GM18868 (cell line): ENCODE results near the gene FAM83D.
"Not testable (repeated sequence)": the region's sequence is repeated elsewhere in the genome, so short reads cannot be mapped to it uniquely, and the experiment has no call there.

Experiments
- ATAC-seq: cut with Tn5 transposase; IDR thresholded peaks from one replicate; pipeline ENCODE4 v1.9.1; 2021; ENCODE audit warnings: mild to moderate bottlenecking, moderate library complexity; ENCODE audit not compliant: unreplicated experiment

The FAM83D gene

DNA sequence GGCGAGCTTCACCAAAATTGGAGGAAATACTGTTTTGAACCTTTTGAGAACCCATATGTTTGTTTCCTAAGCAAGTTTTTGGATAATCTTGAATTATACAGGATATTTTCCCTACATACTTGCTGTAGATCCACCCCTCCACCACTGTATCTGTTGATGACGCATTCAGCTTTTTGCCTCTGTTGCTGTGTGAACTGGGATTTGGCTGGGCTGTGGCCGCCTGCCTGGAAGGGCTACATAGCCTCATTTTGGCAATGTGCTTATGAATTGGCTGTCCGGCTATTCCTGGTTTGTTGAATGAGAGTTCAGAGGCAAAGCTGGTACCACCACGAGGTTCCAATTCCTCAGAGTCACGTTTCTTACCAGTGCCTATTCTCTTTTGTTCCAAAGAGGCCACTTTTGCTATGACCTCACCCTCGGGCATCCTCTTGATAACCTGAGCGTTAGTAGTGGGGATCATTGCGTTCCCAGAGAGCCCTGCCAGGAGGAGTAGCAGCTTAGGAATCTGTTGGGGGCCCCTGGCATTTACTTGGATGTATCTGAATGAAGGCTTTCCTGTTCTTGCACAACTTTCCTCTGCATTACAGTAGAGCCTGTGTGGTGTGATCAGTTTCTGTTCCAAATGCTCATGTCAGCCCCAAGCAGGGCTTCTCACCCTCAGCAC, 6.4 kb downstream of the FAM83D start:
- no peak for ATAC-seq

DNA sequence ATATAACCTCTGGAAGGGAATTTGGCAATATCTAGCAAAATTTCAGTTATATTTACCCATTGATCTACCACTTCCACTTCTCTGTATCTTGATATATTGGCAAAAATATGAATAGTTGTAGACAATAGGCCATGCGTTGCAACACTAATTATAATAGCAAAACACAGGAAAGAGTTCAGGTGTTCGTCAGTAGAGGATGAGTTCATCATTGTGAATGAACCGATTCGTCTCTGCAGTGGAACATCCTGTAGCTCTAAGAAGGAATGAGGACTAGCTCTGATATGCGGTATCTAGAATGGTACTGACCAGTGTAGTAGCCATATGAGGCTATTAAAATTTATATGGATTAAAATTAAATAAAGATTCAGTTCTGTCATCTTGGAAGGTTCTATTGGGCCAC, 8.3 kb downstream of the FAM83D start:
- no peak for ATAC-seq

DNA sequence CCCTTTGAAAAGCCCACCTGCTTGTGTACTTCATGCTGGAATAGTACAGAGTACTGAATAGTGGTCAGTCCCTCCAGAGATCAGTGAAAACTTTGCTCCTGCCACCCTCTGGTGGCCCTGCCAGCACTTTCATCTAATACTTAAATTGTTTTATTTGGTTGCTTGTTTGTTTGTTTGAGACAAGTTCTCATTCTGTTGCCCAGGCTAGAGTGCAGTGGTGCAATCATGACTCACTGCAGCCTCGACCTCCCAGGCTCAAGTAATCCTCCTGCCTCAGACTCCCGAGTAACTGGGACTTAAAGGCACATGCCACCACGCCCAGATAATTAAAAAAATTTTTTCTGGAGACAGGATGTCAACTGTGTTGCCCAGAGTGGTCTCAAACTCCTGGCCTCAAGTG, 9.1 kb downstream of the FAM83D start:
- no peak for ATAC-seq

DNA sequence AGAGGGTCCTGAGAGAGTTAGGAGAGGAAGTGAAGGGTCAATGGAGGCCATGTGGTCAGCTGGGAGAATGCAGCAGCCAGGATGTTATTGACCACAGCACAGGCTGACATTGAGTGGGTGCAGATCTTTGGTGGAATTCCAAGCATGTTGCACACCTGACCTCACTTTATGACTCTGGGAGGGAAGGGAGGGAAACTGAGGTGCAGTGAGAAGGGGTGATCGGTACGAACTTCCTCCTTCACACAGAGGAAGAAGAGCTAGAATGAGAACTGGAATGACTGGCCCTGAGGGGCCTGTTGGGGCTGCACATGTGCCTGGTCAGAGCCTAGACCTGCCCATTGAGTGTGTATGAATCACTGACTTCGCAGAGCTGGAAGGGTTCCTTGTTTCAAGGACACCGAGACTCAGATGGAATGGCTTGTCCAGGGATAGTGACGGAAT, 9.8 kb downstream of the FAM83D start:
- no peak for ATAC-seq

DNA sequence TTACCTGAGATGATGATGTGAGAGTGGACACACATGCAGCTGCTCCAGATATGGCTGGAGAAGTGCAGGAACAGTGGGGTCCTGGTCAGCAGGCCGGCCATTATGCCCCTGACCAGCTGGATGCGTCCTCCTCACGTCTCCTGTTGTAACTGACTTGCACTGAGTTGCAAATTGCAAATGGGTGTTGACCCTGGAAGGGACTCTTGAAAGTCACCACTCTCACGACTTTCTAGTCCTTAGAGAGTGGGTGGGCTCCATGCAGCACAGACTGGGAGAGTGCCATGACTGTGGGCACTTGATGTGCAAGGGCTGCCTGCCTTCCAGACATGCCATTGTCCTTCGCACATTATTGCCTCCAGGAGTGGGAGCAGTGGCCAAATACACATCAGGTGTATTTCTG, 10.8 kb downstream of the FAM83D start:
- ATAC-seq, result no peak

DNA sequence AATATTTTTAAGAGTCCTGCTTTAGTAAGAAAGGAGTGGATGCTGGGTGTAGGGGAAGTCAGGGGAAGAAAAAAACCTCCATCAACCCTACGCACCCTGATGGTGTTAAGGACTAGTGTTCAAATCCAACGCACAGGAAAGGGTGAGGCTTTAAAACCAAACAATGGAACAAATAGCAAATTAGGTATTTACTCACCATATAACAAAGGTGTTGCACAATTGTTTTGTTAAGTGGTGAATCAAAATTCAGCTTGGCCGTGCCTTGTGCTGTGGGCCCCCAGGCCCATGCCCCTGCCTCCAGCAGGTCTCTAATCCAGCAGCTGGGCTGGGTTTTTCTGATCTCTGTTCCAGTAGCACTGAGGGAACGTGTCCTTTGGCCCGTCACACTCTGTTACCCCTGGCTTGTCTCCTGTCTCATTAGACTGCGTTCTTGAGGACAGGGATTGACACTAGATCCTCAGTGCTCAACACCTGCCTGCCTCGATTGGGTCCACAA, 11.8 kb downstream of the FAM83D start:
- no peak for ATAC-seq

DNA sequence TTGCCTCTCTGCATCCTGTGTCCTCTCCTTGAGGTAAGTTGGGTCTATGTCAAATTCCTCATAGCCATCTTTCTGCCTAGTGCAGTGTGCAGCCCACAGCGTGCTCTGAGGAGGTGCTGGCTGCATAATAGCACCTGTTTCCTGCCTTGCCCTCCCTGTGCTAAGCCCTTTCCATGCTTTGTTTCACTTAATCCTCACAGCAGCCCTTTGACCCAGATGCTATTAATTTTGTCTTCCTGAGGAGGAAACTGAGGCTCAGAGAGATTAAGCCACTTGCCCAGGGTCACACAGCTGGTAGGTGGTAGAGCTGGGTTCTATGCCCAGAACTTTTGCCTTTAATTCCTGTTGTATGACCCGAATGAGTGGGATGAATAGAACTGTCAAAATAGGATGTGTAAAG, 13.5 kb downstream of the FAM83D start:
- ATAC-seq, result no peak

DNA sequence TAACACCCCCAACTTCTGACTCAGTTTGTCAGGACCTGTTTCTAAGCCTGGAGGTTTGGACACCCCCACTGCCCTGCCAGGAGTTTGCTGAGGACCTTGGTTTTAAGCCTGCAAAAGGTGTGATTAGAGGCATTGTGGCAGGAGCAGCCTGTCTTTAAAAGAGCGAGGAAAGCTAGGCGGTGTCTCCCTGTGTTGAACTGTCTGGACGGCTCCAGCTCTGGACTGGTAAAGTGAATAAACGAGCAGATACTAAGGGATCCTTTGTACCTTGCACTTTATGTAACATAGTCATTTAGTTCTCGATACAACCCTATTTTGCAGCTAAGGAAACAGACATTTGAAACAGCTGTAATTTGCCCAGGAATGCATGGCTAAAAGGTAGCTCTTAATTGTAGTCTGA, 14.4 kb downstream of the FAM83D start:
- ATAC-seq, result no peak

DNA sequence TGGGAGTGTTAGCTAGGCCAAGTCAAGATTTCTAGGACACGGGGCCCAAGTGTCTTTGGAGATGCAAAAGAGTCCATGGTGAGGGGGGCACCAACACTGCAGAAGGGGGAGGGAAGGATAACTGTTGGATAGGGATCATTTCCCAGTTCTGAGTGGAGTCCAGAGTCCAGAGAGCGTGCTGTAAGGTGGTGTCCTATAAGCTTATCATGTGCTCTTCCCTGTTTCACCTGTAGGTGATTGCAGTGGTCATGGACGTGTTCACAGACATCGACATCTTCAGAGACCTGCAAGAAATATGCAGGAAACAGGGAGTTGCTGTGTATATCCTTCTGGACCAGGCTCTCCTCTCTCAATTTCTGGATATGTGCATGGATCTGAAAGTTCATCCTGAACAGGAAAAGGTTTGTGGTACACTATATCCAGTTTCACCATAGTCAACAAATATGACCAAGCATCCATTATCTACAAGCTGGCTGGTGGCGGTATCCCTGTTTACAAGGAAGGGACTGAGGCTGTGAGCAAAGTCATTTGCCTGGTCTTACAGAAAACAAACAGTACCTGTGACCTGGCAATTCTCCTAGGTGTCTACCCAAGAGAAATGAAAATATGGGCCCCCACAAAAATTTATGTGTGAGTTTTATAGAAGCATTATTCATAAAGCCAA, 15.6 kb downstream of the FAM83D start:
- no peak for ATAC-seq

DNA sequence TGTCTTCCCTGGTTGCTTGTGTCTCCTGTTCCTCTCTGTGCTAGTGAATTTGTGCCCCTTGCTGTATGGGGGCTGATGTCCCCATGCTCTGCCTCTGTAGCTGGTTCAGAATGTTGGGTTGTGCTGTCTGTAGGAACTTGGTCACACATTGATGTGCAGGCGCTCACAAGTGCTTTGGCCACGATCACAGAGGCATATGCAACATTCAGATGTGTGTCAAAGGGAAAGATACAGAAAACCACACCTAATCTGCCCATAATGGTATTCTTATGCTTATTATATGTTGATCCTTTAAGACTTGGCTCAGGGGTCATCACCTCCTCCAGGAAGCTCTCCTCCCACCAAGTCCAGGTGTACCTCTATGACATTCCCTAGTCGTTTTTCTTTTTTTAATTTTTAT, 18.8 kb downstream of the FAM83D start:
- no peak for ATAC-seq

DNA sequence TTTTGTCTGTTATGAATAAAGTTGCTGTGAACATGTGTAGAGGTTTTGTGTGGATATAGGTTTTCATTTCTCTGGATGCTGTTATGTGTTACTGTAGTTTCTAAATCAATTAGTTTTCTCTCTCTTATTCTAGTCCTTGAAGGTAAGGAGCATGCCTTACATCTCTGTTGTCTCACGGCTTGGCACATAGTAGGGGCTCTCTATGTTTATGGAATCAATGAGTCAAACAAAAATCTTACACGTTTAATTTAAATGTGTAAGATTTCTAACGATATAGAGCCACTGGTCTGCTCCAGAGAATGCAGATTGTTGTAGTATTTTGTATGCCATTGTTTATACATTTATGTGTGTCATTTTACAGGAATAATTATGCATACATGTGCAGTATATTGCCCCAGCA, 20.6 kb downstream of the FAM83D start:
- no peak for ATAC-seq

DNA sequence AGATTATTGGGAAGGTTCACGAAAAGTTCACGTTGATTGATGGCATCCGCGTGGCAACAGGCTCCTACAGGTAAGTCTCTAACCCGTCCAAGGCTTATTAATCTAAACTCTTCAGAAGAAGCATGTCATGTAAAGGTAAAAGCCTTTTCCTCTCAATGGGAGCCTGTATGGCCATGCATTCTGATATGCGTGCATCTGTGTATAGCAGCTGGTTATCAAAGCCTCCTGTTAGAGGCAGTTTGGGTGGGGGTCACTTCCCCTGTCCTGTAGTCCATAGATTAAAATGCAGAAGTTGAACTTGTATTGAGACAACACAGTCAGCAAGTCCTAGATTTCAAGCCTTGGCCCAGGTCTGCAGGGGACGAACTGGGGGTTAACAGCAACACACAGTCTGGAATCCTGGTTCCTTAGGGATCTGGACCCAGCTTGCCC, 21.7 kb downstream of the FAM83D start:
- no peak for ATAC-seq

DNA sequence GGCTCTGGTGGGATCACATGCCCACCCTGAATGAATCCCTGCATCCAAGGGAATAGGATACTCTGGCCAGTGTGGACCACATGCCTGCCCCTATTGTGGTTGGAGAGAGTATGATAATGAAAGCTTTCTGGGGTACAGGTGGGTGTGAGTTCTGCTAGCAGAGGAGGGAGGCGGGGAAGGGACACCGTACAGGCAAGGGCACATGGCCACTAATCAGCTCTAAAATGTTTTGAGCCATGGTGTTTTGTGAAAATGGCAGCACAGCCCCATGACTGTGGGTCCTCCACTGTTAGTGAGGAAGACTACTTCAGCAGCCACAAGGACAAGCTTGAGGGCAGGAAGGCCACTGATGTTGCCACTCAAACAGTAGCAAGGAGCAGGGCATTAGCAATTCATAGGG, 24.0 kb downstream of the FAM83D start:
- ATAC-seq, result no peak

DNA sequence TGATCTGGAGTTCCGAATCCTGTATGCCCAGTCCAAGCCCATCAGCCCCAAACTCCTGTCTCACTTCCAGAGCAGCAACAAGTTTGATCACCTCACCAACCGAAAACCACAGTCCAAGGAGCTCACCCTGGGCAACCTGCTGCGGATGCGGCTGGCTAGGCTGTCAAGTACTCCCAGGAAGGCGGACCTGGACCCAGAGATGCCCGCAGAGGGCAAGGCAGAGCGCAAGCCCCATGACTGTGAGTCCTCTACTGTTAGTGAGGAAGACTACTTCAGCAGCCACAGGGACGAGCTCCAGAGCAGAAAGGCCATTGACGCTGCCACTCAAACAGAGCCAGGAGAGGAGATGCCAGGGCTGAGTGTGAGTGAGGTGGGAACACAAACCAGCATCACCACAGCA, 25.4 kb downstream of the FAM83D start:
- no peak for ATAC-seq

DNA sequence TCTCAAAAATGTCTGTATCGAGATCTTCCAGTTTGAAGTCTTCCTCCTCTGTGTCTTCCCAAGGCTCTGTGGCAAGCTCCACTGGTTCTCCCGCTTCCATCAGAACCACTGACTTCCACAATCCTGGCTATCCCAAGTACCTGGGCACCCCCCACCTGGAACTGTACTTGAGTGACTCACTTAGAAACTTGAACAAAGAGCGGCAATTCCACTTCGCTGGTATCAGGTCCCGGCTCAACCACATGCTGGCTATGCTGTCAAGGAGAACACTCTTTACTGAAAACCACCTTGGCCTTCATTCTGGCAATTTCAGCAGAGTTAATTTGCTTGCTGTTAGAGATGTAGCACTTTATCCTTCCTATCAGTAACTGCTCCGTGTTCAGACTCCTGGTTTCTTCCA, 25.9 kb downstream of the FAM83D start:
- no peak for ATAC-seq

DNA sequence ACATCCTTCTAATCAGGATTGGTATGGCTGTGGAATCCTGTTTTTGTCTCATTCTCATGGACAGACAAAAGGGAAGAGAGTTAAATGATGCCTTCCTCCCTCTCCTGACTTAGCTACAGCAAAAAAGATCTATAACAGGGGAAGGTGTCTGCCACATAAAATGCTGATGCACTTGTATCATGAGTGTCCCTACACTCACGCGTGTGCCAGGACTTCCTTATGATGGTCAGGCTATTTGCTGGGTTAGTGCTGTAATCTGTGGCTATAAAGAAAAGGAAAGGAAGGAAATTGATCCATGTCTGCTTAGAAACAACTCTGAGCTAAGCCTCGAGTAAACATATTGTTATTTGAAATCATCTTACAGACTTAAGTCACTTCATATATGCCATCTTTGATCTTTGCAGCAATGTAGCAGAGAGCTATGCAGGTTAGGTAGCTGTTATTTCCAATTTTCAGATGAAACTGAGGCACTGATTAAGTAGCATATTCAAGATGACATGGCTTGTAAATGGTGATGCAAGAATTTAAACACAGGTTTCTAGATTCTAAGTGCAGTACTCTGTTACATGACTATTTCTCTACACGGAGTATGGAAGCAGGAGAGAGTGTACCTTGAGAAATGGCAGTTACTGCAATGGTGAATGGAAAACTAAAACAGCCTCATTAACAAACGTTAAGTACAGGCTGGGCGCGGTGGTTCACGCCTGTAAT, 27.6 kb downstream of the FAM83D start:
- no peak for ATAC-seq

DNA sequence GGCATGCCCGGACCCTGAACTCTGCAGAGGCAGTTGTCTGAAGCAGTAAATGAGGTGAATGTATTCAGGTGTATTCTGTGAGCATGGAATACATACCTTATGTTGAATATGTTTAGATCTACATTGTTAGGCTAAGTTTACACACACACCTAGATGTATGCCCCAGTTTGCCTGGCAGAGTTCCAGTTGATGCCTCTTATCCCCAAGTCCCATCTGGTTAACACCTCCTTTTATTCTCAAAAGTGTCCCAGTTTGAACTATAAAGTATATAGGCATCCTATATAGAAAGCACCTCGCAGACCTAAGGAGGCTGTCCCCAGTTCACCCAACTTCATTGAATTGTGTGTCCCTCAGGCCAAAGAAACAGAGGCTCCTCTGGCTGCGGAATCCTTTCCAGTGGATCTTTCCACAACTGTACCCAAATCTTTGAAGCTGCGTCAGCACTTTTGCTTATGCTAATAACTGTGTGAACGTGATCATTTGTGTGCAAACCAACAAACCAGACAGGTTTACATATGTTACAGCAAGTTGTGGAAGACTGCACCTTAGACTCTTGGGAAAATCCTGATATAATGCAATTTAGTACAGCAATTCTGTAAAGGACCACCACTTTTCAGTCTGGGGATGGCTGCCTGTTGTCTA, 31.1 kb downstream of the FAM83D start:
- no peak for ATAC-seq

DNA sequence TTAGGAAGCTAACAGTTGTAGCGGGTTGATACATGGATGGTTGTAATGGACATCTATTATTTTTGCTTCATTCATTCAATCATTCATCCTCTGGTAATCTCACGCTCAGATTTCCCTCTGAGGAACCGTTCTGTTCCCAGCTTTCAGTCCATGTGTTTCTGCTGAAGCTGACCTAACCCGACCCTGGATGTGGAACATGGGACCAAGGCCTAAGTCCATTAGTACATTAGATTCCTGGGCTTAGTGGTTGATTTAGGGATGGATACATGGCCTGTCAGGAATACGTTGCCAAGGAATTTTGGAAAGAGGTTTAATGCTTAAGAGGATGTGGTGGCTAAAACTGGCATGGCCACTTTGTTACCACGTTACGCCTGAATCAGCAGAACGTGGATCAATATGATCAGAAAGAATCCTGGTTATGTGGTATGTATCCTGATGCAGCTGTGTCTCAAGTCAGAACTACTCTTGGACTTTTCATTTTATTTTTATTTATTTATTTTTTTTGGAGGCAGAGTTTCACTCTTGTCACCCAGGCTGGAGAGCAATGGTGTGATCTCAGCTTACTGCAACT, 31.8 kb downstream of the FAM83D start:
- ATAC-seq, result no peak

DNA sequence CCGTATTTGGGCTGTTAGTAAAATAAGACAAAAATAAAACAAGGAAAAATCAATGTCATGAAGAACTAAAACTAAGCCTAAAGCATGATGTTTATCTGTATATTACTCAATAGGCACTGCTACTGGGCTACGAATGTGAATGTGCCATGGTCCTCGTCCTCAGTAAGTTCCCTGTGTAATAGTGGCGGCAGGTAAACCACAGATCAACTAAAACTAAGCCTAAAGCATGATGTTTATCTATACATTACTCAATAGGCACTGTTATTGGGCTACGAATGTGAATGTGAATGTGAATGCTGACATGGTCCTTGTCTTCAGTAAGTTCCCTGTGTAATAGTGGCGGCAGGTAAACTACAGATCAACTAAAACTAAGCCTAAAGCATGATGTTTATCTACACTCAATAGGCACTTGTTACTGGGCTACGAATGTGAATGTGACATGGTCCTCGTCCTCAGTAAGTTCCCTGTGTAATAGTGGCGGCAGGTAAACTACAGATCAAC, 34.0 kb downstream of the FAM83D start:
- not testable (repeated sequence) for ATAC-seq

DNA sequence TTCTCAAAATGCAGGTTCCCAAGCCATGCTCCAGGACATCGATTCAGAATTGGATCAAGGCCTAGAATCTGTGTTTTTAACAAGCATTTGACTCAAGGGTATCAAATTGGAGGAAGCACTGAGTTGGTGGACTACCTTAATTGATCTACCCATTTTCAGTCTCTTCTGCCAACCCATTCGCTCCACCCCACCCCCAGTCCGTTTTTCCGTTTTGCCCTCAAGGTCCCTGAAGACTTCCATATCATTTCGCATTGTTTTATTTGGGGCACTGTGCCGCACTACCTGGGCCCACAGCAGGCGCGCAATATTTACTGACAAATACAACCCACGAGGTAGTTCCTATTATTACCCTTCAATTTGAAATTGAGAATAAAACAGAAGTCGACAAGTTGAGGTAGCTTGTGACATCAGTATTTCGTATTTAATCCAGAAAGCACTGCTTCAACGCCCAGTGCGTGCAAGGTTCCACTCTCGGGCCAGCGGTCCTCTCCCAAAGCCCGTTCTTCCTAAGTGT, 35.4 kb downstream of the FAM83D start:
- no peak for ATAC-seq
